Liver (tissue), 9 donors: ENCODE data around the gene MELK. TPM values are rescaled to one million over a fixed set of nuclear protein-coding genes. Genes with fewer than 3 reads are reported as not detected.
"Not testable (repeated sequence)": the region's sequence is repeated elsewhere in the genome, so short reads cannot be mapped to it uniquely, and the experiment has no call there.

ENCODE experiments used
- DNase-seq: peaks from one replicate; pipeline ENCODE4 v3.0.0-alpha.2; 2017; ENCODE audit warnings: low spot score
- H3K27ac ChIP-seq, 2 donors: one replicate each; pipeline ENCODE4 v1.7.0; 2013; ENCODE audit warnings: inconsistent platforms in 2 of 2, low read length in 2 of 2, control low read depth in 1 of 2, low read depth in 1 of 2, mild to moderate bottlenecking in 1 of 2
- H3K27me3 ChIP-seq, 4 donors: one replicate each; pipeline versions ENCODE4 v1.6.1 to v1.7.0; 2013; ENCODE audit warnings: low read length in 3 of 4, inconsistent platforms in 1 of 4, mild to moderate bottlenecking in 1 of 4, moderate library complexity in 1 of 4; ENCODE audit not compliant: control insufficient read depth in 4 of 4, insufficient read depth in 4 of 4
- H3K36me3 ChIP-seq, 4 donors: one replicate each; pipeline versions ENCODE4 v1.6.1 to v1.7.0; 2013; ENCODE audit warnings: low read length in 3 of 4, mild to moderate bottlenecking in 3 of 4, low read depth in 1 of 4, moderate library complexity in 1 of 4; ENCODE audit not compliant: control insufficient read depth in 4 of 4, insufficient read depth in 3 of 4
- H3K4me1 ChIP-seq, 4 donors: one replicate each; pipeline versions ENCODE4 v1.6.1 to v1.7.0; 2013; ENCODE audit warnings: low read length in 3 of 4, mild to moderate bottlenecking in 3 of 4, moderate library complexity in 1 of 4; ENCODE audit not compliant: control insufficient read depth in 4 of 4, insufficient read depth in 4 of 4
- H3K4me3 ChIP-seq, 3 donors: one replicate each; pipeline versions ENCODE4 v1.6.1 to v1.7.0; 2013; ENCODE audit warnings: low read length in 3 of 3, control low read depth in 1 of 3, low read depth in 1 of 3, mild to moderate bottlenecking in 1 of 3
- H3K9ac ChIP-seq, 2 donors: one replicate each; pipeline ENCODE4 v1.7.0; 2013; ENCODE audit warnings: low read length in 2 of 2, mild to moderate bottlenecking in 2 of 2, moderate library complexity in 2 of 2, control low read depth in 1 of 2, low read depth in 1 of 2
- H3K9me3 ChIP-seq, 4 donors: one replicate each; pipeline versions ENCODE4 v1.6.1 to v1.7.0; 2013; ENCODE audit warnings: low read length in 3 of 4; ENCODE audit not compliant: control insufficient read depth in 4 of 4
- ATF3 ChIP-seq: IDR thresholded peaks from 2 replicates; pipeline ENCODE4 v1.6.1; 2016; ENCODE audit warnings: antibody characterized with exemption
- EGR1 ChIP-seq, 2 donors: IDR thresholded peaks; 2 replicates each; pipeline ENCODE4 v1.6.1; 2016 to 2018; ENCODE audit warnings: antibody characterized with exemption in 2 of 2, low read depth in 2 of 2
- FOXA2 ChIP-seq: IDR thresholded peaks from 2 replicates; pipeline ENCODE4 v1.6.1; 2016; ENCODE audit warnings: antibody characterized with exemption
- GABPA ChIP-seq, 2 donors: IDR thresholded peaks in 1 of 2; conservative IDR thresholded peaks in 1 of 2; 2 replicates each; pipeline ENCODE4 v1.6.1; 2016; ENCODE audit warnings: antibody characterized with exemption in 2 of 2, mild to moderate bottlenecking in 1 of 2, moderate library complexity in 1 of 2
- HNF4A ChIP-seq, 2 donors: conservative IDR thresholded peaks; 2 replicates each; pipeline ENCODE4 v1.6.1; 2016; ENCODE audit warnings: antibody characterized with exemption in 2 of 2, mild to moderate bottlenecking in 2 of 2
- HNF4G ChIP-seq: IDR thresholded peaks from 2 replicates; pipeline ENCODE4 v1.6.1; 2016; ENCODE audit warnings: antibody characterized with exemption
- JUND ChIP-seq, 2 donors: IDR thresholded peaks; 2 replicates each; pipeline ENCODE4 v1.6.1; 2016; ENCODE audit warnings: antibody characterized with exemption in 2 of 2
- MAX ChIP-seq: IDR thresholded peaks from 2 replicates; pipeline ENCODE4 v1.6.1; 2016; ENCODE audit warnings: antibody characterized with exemption
- NR2F2 ChIP-seq: IDR thresholded peaks from 2 replicates; pipeline ENCODE4 v1.6.1; 2016; ENCODE audit warnings: antibody characterized with exemption
- RAD21 ChIP-seq, 2 donors: IDR thresholded peaks; 2 replicates each; pipeline ENCODE4 v1.6.1; 2016; ENCODE audit warnings: antibody characterized with exemption in 2 of 2, mild to moderate bottlenecking in 2 of 2
- RXRA ChIP-seq, 2 donors: IDR thresholded peaks; 2 replicates each; pipeline ENCODE4 v1.6.1; 2017 to 2018; ENCODE audit warnings: antibody characterized with exemption in 2 of 2, mild to moderate bottlenecking in 1 of 2
- SP1 ChIP-seq: IDR thresholded peaks from 2 replicates; pipeline ENCODE4 v1.6.1; 2018; ENCODE audit warnings: antibody characterized with exemption, mild to moderate bottlenecking
- TAF1 ChIP-seq: conservative IDR thresholded peaks from 2 replicates; pipeline ENCODE4 v1.6.1; 2016; ENCODE audit warnings: antibody characterized with exemption, mild to moderate bottlenecking
- YY1 ChIP-seq: IDR thresholded peaks from 2 replicates; pipeline ENCODE4 v1.6.1; 2016; ENCODE audit warnings: antibody characterized with exemption, mild to moderate bottlenecking
- ZBTB33 ChIP-seq: IDR thresholded peaks from 2 replicates; pipeline ENCODE4 v1.6.1; 2016; ENCODE audit warnings: antibody characterized with exemption
- WGBS: extraction: QIAGEN DNeasy Blood & Tissue Kit; methylation state at CpG from one replicate; pipeline ENCODE4 v1.1.7; 2013; 5-methylcytosine and 5-hydroxymethylcytosine counted together
- polyA plus RNA-seq, 2 donors: library from polyadenylated mRNA; stranded (reverse) in 1 of 2; unstranded in 1 of 2; fragments of 200-250 nt in 1 of 2; fragments of >200 nt in 1 of 2; fragmentation: Nextera tagmentation in 1 of 2; extraction: Ambion mirVana in 1 of 2; gene quantifications; one replicate each; pipeline versions ENCODE4 v1.2.1 to v1.2.3, GENCODE V29; 2013 to 2015
- total RNA-seq, 2 donors: library from RNA; depleted of rRNA; stranded (reverse); fragments of >200 nt; gene quantifications; one replicate each; pipeline ENCODE4 v1.2.3, GENCODE V29; 2014
- TF ChIP-seq, protein P1 (sequence below): fragments of 150-350 bp; IDR thresholded peaks from 2 replicates; pipeline ENCODE4 v1.5.1; 2017; ENCODE audit warnings: improper control_type of control experiment, low read depth, low read length; ENCODE audit not compliant: missing input control
- donor health status: healthy.
- donor health status: healthy.
- donor health status: healthy.
- donor health status: healthy.
- donor health status: healthy.

Gene MELK
- total and polyA plus RNA-seq, 4 donors: 0.08 to 19.5 (median 1.0) TPM

DNA sequence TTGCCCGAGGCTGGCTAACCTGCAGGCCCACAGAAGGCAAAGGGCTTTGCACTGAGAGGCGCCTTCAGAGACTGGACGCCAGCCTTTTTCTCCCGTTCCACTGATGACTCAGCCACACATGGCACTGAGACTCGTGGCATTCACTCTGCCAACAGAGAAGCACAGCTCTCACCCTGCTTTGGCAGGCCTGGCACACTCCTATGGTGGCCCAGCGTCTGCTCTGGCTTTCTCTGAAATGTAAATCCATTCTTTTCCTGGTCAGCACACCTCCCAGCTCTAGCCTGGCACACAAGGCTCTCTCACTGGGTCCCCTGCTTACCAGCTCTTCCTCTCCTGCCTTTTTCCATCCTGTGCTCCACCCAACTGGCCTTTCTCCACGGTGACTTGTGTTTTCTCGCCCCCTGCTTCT, 5.9 kb upstream of the MELK start:
- no peak for DNase-seq
- Histone ChIP-seq H3K27ac (no peak overlapping the region), H3K36me3 (no peaks in the 10 kb centered on the region), H3K9ac (no peak overlapping the region), H3K27me3 (no peaks in the 10 kb centered on the region), H3K4me3 (no peak overlapping the region), H3K9me3 (no peaks in the 10 kb centered on the region), H3K4me1 (no peaks in the 10 kb centered on the region)
- TF ChIP-seq RAD21 (IDR thresholded peaks at IDR 0.05) (no peak), YY1 (no peak), RXRA (IDR thresholded peaks at IDR 0.05) (no peak), EGR1 (IDR thresholded peaks at IDR 0.05; ENCODE audit: low read depth in 2 of 2) (no peak), ZBTB33 (no peak), HNF4G (no peak), HNF4A (conservative IDR thresholded peaks at IDR 0.05) (no peak), NR2F2 (no peak), ATF3 (no peak), TAF1 (no peak), JUND (IDR thresholded peaks at IDR 0.05) (no peak)
- TF ChIP-seq, protein P1, sequence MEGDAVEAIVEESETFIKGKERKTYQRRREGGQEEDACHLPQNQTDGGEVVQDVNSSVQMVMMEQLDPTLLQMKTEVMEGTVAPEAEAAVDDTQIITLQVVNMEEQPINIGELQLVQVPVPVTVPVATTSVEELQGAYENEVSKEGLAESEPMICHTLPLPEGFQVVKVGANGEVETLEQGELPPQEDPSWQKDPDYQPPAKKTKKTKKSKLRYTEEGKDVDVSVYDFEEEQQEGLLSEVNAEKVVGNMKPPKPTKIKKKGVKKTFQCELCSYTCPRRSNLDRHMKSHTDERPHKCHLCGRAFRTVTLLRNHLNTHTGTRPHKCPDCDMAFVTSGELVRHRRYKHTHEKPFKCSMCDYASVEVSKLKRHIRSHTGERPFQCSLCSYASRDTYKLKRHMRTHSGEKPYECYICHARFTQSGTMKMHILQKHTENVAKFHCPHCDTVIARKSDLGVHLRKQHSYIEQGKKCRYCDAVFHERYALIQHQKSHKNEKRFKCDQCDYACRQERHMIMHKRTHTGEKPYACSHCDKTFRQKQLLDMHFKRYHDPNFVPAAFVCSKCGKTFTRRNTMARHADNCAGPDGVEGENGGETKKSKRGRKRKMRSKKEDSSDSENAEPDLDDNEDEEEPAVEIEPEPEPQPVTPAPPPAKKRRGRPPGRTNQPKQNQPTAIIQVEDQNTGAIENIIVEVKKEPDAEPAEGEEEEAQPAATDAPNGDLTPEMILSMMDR: no peak
- WGBS: 88% methylated on average over 8 of the region's 8 CpGs

GRCh38 chr9:36568681-36569080, 4.0 kb upstream of the MELK start:
- H3K36me3 ChIP-seq, H3K9ac ChIP-seq, H3K4me1 ChIP-seq, H3K27me3 ChIP-seq, H3K9me3 ChIP-seq, DNase-seq, H3K4me3 ChIP-seq, H3K27ac ChIP-seq: not testable (repeated sequence)
- 92% methylated on average over 4 of the region's 4 CpGs for WGBS

DNA sequence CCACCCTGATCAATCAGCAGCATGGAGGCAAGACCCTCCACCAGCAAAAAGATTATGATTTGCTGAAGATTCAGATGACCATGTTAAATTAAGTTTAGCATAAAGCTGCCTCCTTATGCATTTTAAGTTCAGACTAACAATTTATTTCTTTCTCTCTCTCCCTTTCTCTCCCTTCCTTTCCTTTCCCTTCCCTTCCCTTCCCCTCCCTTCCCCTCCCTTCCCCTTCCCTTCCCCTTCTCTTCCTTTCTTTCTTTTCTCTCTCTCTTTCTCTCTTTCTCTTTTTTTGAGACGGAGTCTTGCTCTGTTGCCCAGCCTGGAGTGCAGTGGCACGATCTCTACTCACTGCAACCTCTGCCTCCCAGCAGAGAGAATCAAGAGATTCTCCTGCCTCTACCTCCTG, 1.4 kb upstream of the MELK start:
- no peak for DNase-seq
- Histone ChIP-seq H3K36me3 (no peaks in the 10 kb centered on the region), H3K4me3 (no peak overlapping the region), H3K9me3 (no peaks in the 10 kb centered on the region), H3K27ac (no peak overlapping the region), H3K4me1 (peaks cover 2 to 6% (median 6%) of the 10 kb centered on the region in 4 donors), H3K9ac (no peak overlapping the region), H3K27me3 (no peaks in the 10 kb centered on the region)
- no peak for TF ChIP-seq GABPA (IDR thresholded peaks at IDR 0.05 in 1 of 2, conservative IDR thresholded peaks at IDR 0.05 in 1 of 2)
- no peak for TF ChIP-seq HNF4A (conservative IDR thresholded peaks at IDR 0.05)
- TF ChIP-seq SP1: no peak
- no peak for TF ChIP-seq JUND (IDR thresholded peaks at IDR 0.05)
- TF ChIP-seq HNF4G: no peak
- TF ChIP-seq RAD21 (IDR thresholded peaks at IDR 0.05): no peak
- no peak for TF ChIP-seq MAX
- no peak for TF ChIP-seq FOXA2
- 94% methylated on average over 2 of the region's 2 CpGs for WGBS

DNA sequence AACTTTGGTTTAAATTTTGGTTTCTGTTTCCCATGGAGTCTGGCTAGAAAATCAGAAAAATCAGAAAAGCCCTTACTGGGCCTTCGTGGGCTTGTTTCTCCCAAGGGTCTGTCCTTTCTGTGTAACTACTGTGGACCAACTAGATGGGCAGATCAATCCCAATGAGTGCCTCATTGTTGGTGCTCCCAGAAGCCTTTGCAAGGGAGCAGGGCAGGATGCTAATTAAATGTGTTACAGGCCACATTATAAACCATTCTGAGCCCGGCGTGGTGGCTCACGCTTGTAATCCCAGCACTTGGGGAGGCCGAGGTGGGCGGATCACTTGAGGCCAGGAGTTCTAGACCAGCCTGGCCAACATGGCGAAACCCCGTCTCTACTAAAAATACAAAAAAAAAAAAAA, 1.4 kb downstream of the MELK start:
- not testable (repeated sequence) for H3K9ac ChIP-seq, H3K27me3 ChIP-seq, DNase-seq, H3K4me3 ChIP-seq, H3K4me1 ChIP-seq, H3K9me3 ChIP-seq, H3K27ac ChIP-seq, H3K36me3 ChIP-seq
- 88% methylated on average over 8 of the region's 8 CpGs for WGBS
